ENCODE results near the gene RCBTB1.

DNA sequence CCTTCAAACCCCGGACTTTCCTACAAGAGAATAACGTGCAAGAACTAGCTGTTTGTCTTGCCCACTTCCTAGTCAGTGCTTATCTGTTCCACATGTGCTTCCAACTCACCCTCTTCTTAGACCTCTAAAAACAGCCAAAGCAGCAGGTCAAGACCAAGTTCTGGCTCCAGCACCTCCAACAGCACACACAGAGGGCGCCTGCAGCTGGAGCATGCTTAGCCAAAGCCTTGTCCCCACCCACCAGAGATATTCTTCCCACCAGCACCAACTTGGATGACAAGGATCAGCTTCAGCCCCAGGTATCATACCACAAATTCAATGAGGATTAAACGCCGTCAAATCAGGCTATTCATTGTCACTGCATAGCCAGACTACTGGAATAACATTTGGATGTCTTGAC lies 17.9 kb downstream of the RCBTB1 start:
- no peak for TF ChIP-seq YY1 (tag by site-specific recombination; IDR thresholded peaks at IDR 0.05)
- no peak for TF ChIP-seq TCF7L2 (IDR thresholded peaks at IDR 0.05; ENCODE audit: borderline replicate concordance, low read depth, low read length)
- TF ChIP-seq, protein P1, sequence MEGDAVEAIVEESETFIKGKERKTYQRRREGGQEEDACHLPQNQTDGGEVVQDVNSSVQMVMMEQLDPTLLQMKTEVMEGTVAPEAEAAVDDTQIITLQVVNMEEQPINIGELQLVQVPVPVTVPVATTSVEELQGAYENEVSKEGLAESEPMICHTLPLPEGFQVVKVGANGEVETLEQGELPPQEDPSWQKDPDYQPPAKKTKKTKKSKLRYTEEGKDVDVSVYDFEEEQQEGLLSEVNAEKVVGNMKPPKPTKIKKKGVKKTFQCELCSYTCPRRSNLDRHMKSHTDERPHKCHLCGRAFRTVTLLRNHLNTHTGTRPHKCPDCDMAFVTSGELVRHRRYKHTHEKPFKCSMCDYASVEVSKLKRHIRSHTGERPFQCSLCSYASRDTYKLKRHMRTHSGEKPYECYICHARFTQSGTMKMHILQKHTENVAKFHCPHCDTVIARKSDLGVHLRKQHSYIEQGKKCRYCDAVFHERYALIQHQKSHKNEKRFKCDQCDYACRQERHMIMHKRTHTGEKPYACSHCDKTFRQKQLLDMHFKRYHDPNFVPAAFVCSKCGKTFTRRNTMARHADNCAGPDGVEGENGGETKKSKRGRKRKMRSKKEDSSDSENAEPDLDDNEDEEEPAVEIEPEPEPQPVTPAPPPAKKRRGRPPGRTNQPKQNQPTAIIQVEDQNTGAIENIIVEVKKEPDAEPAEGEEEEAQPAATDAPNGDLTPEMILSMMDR (tag by site-specific recombination; IDR thresholded peaks at IDR 0.05) = no peak
- no peak for TF ChIP-seq ZNF776 (tag by site-specific recombination; IDR thresholded peaks at IDR 0.05; ENCODE audit: borderline replicate concordance)
- TF ChIP-seq, protein P2, sequence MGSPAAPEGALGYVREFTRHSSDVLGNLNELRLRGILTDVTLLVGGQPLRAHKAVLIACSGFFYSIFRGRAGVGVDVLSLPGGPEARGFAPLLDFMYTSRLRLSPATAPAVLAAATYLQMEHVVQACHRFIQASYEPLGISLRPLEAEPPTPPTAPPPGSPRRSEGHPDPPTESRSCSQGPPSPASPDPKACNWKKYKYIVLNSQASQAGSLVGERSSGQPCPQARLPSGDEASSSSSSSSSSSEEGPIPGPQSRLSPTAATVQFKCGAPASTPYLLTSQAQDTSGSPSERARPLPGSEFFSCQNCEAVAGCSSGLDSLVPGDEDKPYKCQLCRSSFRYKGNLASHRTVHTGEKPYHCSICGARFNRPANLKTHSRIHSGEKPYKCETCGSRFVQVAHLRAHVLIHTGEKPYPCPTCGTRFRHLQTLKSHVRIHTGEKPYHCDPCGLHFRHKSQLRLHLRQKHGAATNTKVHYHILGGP (tag by site-specific recombination; IDR thresholded peaks at IDR 0.05) = no peak
- no peak for TF ChIP-seq SCRT2 (tag by site-specific recombination; IDR thresholded peaks at IDR 0.05)
- no peak for TF ChIP-seq KLF9 (tag by site-specific recombination; IDR thresholded peaks at IDR 0.05; ENCODE audit: low read depth)
- no peak for TF ChIP-seq SP2 (tag by site-specific recombination; IDR thresholded peaks at IDR 0.05)
- TF ChIP-seq ZEB2 (tag by site-specific recombination; IDR thresholded peaks at IDR 0.05) = no peak
- TF ChIP-seq, protein P3, sequence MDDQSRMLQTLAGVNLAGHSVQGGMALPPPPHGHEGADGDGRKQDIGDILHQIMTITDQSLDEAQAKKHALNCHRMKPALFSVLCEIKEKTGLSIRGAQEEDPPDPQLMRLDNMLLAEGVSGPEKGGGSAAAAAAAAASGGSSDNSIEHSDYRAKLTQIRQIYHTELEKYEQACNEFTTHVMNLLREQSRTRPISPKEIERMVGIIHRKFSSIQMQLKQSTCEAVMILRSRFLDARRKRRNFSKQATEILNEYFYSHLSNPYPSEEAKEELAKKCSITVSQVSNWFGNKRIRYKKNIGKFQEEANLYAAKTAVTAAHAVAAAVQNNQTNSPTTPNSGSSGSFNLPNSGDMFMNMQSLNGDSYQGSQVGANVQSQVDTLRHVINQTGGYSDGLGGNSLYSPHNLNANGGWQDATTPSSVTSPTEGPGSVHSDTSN (CRISPR knock-in tag; IDR thresholded peaks at IDR 0.05) = no peak
- TF ChIP-seq, protein P4, sequence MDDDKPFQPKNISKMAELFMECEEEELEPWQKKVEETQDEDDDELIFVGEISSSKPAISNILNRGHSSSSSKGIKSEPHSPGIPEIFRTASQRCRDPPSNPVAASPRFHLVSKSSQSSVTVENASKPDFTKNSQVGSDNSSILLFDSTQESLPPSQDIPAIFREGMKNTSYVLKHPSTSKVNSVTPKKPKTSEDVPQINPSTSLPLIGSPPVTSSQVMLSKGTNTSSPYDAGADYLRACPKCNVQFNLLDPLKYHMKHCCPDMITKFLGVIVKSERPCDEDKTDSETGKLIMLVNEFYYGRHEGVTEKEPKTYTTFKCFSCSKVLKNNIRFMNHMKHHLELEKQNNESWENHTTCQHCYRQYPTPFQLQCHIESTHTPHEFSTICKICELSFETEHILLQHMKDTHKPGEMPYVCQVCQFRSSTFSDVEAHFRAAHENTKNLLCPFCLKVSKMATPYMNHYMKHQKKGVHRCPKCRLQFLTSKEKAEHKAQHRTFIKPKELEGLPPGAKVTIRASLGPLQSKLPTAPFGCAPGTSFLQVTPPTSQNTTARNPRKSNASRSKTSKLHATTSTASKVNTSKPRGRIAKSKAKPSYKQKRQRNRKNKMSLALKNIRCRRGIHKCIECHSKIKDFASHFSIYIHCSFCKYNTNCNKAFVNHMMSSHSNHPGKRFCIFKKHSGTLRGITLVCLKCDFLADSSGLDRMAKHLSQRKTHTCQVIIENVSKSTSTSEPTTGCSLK (tag by site-specific recombination; IDR thresholded peaks at IDR 0.05) = no peak
- no peak for TF ChIP-seq BCL11B (tag by site-specific recombination; IDR thresholded peaks at IDR 0.05; ENCODE audit: low read depth)
- TF ChIP-seq OVOL3 (tag by site-specific recombination; IDR thresholded peaks at IDR 0.05) = no peak
- no peak for TF ChIP-seq WT1 (tag by site-specific recombination; IDR thresholded peaks at IDR 0.05)

All from HEK293 (cell line).